HCT116 (cell line): ENCODE data around the gene RFX8. TPM values are rescaled to one million over a fixed set of nuclear protein-coding genes. Genes with fewer than 3 reads are reported as not detected.

Source experiments
- ATAC-seq: fragments of 200-7000 bp; cut with Tn5 transposase; 2 replicates; pipeline ENCODE4 v1.9.1; 2020; ENCODE audit warnings: mild to moderate bottlenecking, moderate library complexity
- BruUV-seq: library from RNA; stranded (reverse); fragments of 400-500 nt; replicated peaks from 2 replicates; lab custom pipeline; 2021; lab: Mats Ljungman, UMichigan
- CTCF ChIA-PET: fragments of 300-600 bp; sonication (Branson Sonifier 250); formaldehyde crosslinking; loops from one replicate; lab custom pipeline; 2021; ENCODE audit warnings: antibody characterized with exemption; lab: Charles Lee
- POLR2A ChIA-PET: fragments of 300-600, 350-600 bp; sonication (Branson Sonifier 250); formaldehyde crosslinking; loops from one replicate; lab custom pipeline; 2021; ENCODE audit warnings: antibody characterized with exemption; lab: Charles Lee
- RAD21 ChIA-PET, 2 experiments: fragments of 300-600 bp; sonication (Branson Sonifier 250); formaldehyde crosslinking; loops; one replicate each; lab custom pipeline; 2023; ENCODE audit warnings: low total read pairs in 2 of 2; ENCODE audit not compliant: uncharacterized antibody in 2 of 2, unreplicated experiment in 2 of 2, low non-redundant PET in 1 of 2; lab: Charles Lee
- DNase-seq: peaks from one replicate; pipeline ENCODE4 v3.0.0-alpha.2; 2010; ENCODE audit warnings: low read depth, low spot score
- H2AFZ ChIP-seq: fragments of 200-600 bp; shearing (Covaris generic), sonication (generic); 2 replicates; pipeline ENCODE4 v1.6.1; 2017; ENCODE audit warnings: low read depth, mixed run types, mixed read lengths, antibody characterized with exemption, low read length; ENCODE audit not compliant: poor library complexity, severe bottlenecking
- H3K27ac ChIP-seq: 2 replicates; pipeline ENCODE4 v1.5.1; 2012; ENCODE audit warnings: low read depth, low read length
- H3K27me3 ChIP-seq: fragments of 200-600 bp; sonication (generic); 2 replicates; pipeline ENCODE4 v1.6.1; 2016; ENCODE audit warnings: mixed run types, low read length, mixed read lengths; ENCODE audit not compliant: insufficient read depth
- H3K36me3 ChIP-seq, 2 experiments: fragments of 200-500 bp in 1 of 2; fragments of 200-600 bp in 1 of 2; sonication (Bioruptor generic) in 1 of 2; sonication (generic) in 1 of 2; 2 replicates each; pipeline versions ENCODE4 v1.5.1 to v1.6.1; 2014 to 2016; ENCODE audit warnings: low read length in 2 of 2, inconsistent platforms in 1 of 2, mixed read lengths in 1 of 2, mixed run types in 1 of 2; ENCODE audit not compliant: insufficient read depth in 2 of 2, control insufficient read depth in 1 of 2
- H3K4me1 ChIP-seq, 2 experiments: fragments of 200-600 bp in 1 of 2; sonication (generic) in 1 of 2; 2 replicates each; pipeline versions ENCODE4 v1.5.1 to v1.6.1; 2012 to 2017; ENCODE audit warnings: low read length in 2 of 2, inconsistent platforms in 1 of 2, mild to moderate bottlenecking in 1 of 2, mixed read lengths in 1 of 2, mixed run types in 1 of 2, moderate library complexity in 1 of 2; ENCODE audit not compliant: insufficient read depth in 2 of 2, control insufficient read depth in 1 of 2
- H3K4me2 ChIP-seq: fragments of 200-600 bp; sonication (generic); 2 replicates; pipeline ENCODE4 v1.6.1; 2017; ENCODE audit warnings: mixed run types, low read length, mixed read lengths
- H3K4me3 ChIP-seq, 2 experiments: fragments of 200-600 bp in 1 of 2; sonication (generic) in 1 of 2; replicated peaks in 1 of 2; 2 replicates each; pipeline ENCODE4 v1.5.1; 2011 to 2016; ENCODE audit warnings: low read length in 2 of 2, control low read depth in 1 of 2, low read depth in 1 of 2, mild to moderate bottlenecking in 1 of 2, mixed read lengths in 1 of 2, mixed run types in 1 of 2
- H3K79me2 ChIP-seq: fragments of 200-600 bp; sonication (generic); 2 replicates; pipeline ENCODE4 v1.6.1; 2017; ENCODE audit warnings: mild to moderate bottlenecking, mixed run types, low read length, moderate library complexity, mixed read lengths; ENCODE audit not compliant: insufficient read depth
- H3K9ac ChIP-seq: fragments of 200-600 bp; sonication (generic); 2 replicates; pipeline ENCODE4 v1.6.1; 2016; ENCODE audit warnings: low read length, mixed read lengths
- H3K9me2 ChIP-seq: fragments of 200-600 bp; sonication (generic), shearing (Covaris generic); 2 replicates; pipeline ENCODE4 v1.6.1; 2017; ENCODE audit warnings: mixed run types, mild to moderate bottlenecking, moderate library complexity; ENCODE audit not compliant: insufficient read depth
- H3K9me3 ChIP-seq, 2 experiments: fragments of 200-500 bp in 1 of 2; fragments of 200-600 bp in 1 of 2; sonication (Bioruptor generic) in 1 of 2; sonication (generic) in 1 of 2; 2 replicates each; pipeline ENCODE4 v1.6.1; 2014 to 2017; ENCODE audit warnings: low read length in 2 of 2, mixed read lengths in 2 of 2, inconsistent platforms in 1 of 2, low read depth in 1 of 2, mild to moderate bottlenecking in 1 of 2, mixed run types in 1 of 2, moderate library complexity in 1 of 2; ENCODE audit not compliant: control insufficient read depth in 1 of 2, insufficient read depth in 1 of 2
- H4K20me1 ChIP-seq: fragments of 200-600 bp; sonication (generic), shearing (Covaris generic); 2 replicates; pipeline ENCODE4 v1.6.1; 2017; ENCODE audit warnings: mixed run types, mild to moderate bottlenecking, moderate library complexity; ENCODE audit not compliant: insufficient read depth
- CEBPB ChIP-seq: IDR thresholded peaks from 2 replicates; pipeline ENCODE4 v1.6.1; 2012; ENCODE audit warnings: low read depth
- ELF1 ChIP-seq: IDR thresholded peaks from 2 replicates; pipeline ENCODE4 v1.6.1; 2012; ENCODE audit warnings: low read depth, borderline replicate concordance
- EZH2 ChIP-seq: fragments of 200-600 bp; sonication (generic); IDR thresholded peaks from 2 replicates; pipeline ENCODE4 v1.6.1; 2017; ENCODE audit warnings: antibody characterized with exemption, mixed run types
- EZH2phosphoT487 ChIP-seq: fragments of 200-600 bp; IDR thresholded peaks from 2 replicates; pipeline ENCODE4 v1.6.1; 2018; ENCODE audit warnings: antibody characterized with exemption, borderline replicate concordance
- FOSL1 ChIP-seq: IDR thresholded peaks from 2 replicates; pipeline ENCODE4 v1.6.1; 2012; ENCODE audit warnings: low read depth
- JUND ChIP-seq: IDR thresholded peaks from 2 replicates; pipeline ENCODE4 v1.6.1; 2012
- POLR2AphosphoS5 ChIP-seq: IDR thresholded peaks from 2 replicates; pipeline ENCODE4 v1.6.1; 2011; ENCODE audit warnings: mild to moderate bottlenecking, low read depth, low read length, moderate library complexity
- SIN3A ChIP-seq: IDR thresholded peaks from 2 replicates; pipeline ENCODE4 v1.6.1; 2012; ENCODE audit warnings: low read depth
- SRF ChIP-seq: IDR thresholded peaks from 2 replicates; pipeline ENCODE4 v1.6.1; 2012; ENCODE audit warnings: low read depth
- TCF7L2 ChIP-seq: IDR thresholded peaks from 2 replicates; pipeline ENCODE4 v1.7.0; 2011; ENCODE audit warnings: borderline replicate concordance, inconsistent platforms; ENCODE audit not compliant: insufficient read depth, insufficient read length; ENCODE audit errors: extremely low read depth
- YY1 ChIP-seq: IDR thresholded peaks from 2 replicates; pipeline ENCODE4 v1.6.1; 2011; ENCODE audit warnings: low read length, low read depth, moderate library complexity, mild to moderate bottlenecking; ENCODE audit not compliant: insufficient replicate concordance; ENCODE audit errors: extremely low read depth
- ZFX ChIP-seq: fragments of 450-650 bp; IDR thresholded peaks from 2 replicates; pipeline ENCODE4 v1.6.1; 2017
- ZNF274 ChIP-seq: fragments of 200-500 bp; sonication (Bioruptor generic); IDR thresholded peaks from 2 replicates; pipeline ENCODE4 v1.6.1; 2014; ENCODE audit warnings: mild to moderate bottlenecking, low read depth, low read length, inconsistent platforms
- intact Hi-C: fragments of 100-400 bp; cut with micrococcal nuclease; formaldehyde crosslinking; loops from 2 replicates; pipeline ENCODE4 v1.10.0; 2022
- total RNA-seq: library from RNA; stranded (reverse); gene quantifications from one replicate; pipeline ENCODE4 v1.2.1, GENCODE V29; 2021; ENCODE audit not compliant: unreplicated experiment
- TF ChIP-seq, protein P1 (sequence below): IDR thresholded peaks from 2 replicates; pipeline ENCODE4 v1.6.1; 2012
- TF ChIP-seq, protein P2 (sequence below): IDR thresholded peaks from 2 replicates; pipeline ENCODE4 v1.6.1; 2012; ENCODE audit warnings: low read depth
- TF ChIP-seq, protein P3 (sequence below), 3 experiments: fragments of 200-600 bp in 1 of 3; sonication (generic) in 1 of 3; IDR thresholded peaks in 2 of 3; conservative IDR thresholded peaks in 1 of 3; 2 replicates each; pipeline ENCODE4 v1.5.1; 2012 to 2017; ENCODE audit warnings: low read depth in 2 of 3, low read length in 2 of 3, antibody characterized with exemption in 1 of 3, borderline replicate concordance in 1 of 3, control low read depth in 1 of 3, mild to moderate bottlenecking in 1 of 3, mixed read lengths in 1 of 3, mixed run types in 1 of 3, moderate library complexity in 1 of 3; ENCODE audit not compliant: insufficient read depth in 1 of 3
- TF ChIP-seq, protein P4 (sequence below): IDR thresholded peaks from 2 replicates; pipeline ENCODE4 v1.6.1; 2011; ENCODE audit warnings: mild to moderate bottlenecking, low read length, moderate library complexity; ENCODE audit not compliant: insufficient replicate concordance; ENCODE audit errors: extremely low read depth
- TF ChIP-seq, protein P5 (sequence below): IDR thresholded peaks from 2 replicates; pipeline ENCODE4 v1.6.1; 2012

The RFX8 gene
- total RNA-seq, 1 experiment from 2014 or later, result not detected

DNA sequence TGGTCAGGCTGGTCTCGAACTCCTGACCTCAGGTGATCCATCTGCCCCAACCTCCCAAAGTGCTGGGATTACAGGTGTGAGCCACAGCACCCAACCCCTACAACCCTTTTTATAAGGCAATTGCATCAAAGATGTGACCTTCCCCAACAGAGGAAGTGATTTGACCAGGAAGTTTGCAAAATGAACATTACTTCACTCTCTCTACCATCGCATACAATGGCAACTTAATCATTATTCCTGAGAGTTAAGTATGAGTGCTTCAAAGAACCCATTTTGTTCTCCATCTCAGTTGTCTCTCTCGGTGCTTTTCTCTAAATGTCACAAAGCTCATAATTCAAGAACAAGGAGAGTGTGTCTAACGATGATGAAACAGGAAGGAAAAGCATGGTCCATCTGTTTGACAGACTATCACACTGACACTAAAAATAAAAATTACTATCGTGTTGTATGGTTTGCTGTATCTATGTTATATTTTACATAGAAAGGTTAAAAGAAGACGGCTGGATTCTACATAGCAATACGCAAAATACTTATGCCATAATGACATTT is 69.5 kb downstream of the RFX8 start:
- no peak overlapping the region for H3K4me2 ChIP-seq
- ChIA-PET RAD21 (no interaction called here), POLR2A (no interaction called here)
- no peaks in the 10 kb centered on the region for H3K9me3 ChIP-seq
- H3K27ac ChIP-seq, result no peak overlapping the region
- no peaks in the 10 kb centered on the region for H3K4me1 ChIP-seq
- H3K4me3 ChIP-seq, result no peak overlapping the region
- no peak overlapping the region for H2AFZ ChIP-seq
- H3K79me2 ChIP-seq, result no peaks in the 10 kb centered on the region
- no peaks in the 10 kb centered on the region for H3K9me2 ChIP-seq
- ATAC-seq (no peak), DNase-seq (no peak)
- BruUV-seq, result no TSS peak
- intact Hi-C loops, result no loop called here
- TF ChIP-seq EZH2 (no peak), FOSL1 (no peak), TCF7L2 (no peak), JUND (no peak), YY1 (no peak), ZFX (no peak), SIN3A (no peak), POLR2AphosphoS5 (no peak), ELF1 (no peak), EZH2phosphoT487 (no peak), ZNF274 (no peak), CEBPB (no peak), SRF (no peak)
- TF ChIP-seq, protein P1, sequence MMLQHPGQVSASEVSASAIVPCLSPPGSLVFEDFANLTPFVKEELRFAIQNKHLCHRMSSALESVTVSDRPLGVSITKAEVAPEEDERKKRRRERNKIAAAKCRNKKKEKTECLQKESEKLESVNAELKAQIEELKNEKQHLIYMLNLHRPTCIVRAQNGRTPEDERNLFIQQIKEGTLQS, result no peak
- TF ChIP-seq, protein P2, sequence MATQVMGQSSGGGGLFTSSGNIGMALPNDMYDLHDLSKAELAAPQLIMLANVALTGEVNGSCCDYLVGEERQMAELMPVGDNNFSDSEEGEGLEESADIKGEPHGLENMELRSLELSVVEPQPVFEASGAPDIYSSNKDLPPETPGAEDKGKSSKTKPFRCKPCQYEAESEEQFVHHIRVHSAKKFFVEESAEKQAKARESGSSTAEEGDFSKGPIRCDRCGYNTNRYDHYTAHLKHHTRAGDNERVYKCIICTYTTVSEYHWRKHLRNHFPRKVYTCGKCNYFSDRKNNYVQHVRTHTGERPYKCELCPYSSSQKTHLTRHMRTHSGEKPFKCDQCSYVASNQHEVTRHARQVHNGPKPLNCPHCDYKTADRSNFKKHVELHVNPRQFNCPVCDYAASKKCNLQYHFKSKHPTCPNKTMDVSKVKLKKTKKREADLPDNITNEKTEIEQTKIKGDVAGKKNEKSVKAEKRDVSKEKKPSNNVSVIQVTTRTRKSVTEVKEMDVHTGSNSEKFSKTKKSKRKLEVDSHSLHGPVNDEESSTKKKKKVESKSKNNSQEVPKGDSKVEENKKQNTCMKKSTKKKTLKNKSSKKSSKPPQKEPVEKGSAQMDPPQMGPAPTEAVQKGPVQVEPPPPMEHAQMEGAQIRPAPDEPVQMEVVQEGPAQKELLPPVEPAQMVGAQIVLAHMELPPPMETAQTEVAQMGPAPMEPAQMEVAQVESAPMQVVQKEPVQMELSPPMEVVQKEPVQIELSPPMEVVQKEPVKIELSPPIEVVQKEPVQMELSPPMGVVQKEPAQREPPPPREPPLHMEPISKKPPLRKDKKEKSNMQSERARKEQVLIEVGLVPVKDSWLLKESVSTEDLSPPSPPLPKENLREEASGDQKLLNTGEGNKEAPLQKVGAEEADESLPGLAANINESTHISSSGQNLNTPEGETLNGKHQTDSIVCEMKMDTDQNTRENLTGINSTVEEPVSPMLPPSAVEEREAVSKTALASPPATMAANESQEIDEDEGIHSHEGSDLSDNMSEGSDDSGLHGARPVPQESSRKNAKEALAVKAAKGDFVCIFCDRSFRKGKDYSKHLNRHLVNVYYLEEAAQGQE, result no peak
- TF ChIP-seq, protein P3, sequence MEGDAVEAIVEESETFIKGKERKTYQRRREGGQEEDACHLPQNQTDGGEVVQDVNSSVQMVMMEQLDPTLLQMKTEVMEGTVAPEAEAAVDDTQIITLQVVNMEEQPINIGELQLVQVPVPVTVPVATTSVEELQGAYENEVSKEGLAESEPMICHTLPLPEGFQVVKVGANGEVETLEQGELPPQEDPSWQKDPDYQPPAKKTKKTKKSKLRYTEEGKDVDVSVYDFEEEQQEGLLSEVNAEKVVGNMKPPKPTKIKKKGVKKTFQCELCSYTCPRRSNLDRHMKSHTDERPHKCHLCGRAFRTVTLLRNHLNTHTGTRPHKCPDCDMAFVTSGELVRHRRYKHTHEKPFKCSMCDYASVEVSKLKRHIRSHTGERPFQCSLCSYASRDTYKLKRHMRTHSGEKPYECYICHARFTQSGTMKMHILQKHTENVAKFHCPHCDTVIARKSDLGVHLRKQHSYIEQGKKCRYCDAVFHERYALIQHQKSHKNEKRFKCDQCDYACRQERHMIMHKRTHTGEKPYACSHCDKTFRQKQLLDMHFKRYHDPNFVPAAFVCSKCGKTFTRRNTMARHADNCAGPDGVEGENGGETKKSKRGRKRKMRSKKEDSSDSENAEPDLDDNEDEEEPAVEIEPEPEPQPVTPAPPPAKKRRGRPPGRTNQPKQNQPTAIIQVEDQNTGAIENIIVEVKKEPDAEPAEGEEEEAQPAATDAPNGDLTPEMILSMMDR (IDR thresholded peaks at IDR 0.05 in 2 of 3, conservative IDR thresholded peaks at IDR 0.05 in 1 of 3; ENCODE audit: borderline replicate concordance in 1 of 3, insufficient read depth in 1 of 3, low read depth in 2 of 3, low read length in 2 of 3), result no peak
- TF ChIP-seq, protein P4, sequence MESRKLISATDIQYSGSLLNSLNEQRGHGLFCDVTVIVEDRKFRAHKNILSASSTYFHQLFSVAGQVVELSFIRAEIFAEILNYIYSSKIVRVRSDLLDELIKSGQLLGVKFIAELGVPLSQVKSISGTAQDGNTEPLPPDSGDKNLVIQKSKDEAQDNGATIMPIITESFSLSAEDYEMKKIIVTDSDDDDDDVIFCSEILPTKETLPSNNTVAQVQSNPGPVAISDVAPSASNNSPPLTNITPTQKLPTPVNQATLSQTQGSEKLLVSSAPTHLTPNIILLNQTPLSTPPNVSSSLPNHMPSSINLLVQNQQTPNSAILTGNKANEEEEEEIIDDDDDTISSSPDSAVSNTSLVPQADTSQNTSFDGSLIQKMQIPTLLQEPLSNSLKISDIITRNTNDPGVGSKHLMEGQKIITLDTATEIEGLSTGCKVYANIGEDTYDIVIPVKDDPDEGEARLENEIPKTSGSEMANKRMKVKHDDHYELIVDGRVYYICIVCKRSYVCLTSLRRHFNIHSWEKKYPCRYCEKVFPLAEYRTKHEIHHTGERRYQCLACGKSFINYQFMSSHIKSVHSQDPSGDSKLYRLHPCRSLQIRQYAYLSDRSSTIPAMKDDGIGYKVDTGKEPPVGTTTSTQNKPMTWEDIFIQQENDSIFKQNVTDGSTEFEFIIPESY, result no peak
- TF ChIP-seq, protein P5, sequence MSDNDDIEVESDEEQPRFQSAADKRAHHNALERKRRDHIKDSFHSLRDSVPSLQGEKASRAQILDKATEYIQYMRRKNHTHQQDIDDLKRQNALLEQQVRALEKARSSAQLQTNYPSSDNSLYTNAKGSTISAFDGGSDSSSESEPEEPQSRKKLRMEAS, result no peak
- TF ChIP-seq, all 23 proteins: peak for 0
- H4K20me1 ChIP-seq, result no peaks in the 10 kb centered on the region
- no peak overlapping the region for H3K9ac ChIP-seq
- CTCF ChIA-PET, result interaction anchor here (0.6 kb wide), 1 partner anchor 14 kb away, joined by 3 read pairs; no protein-coding TSS in a partner anchor
- no peaks in the 10 kb centered on the region for H3K36me3 ChIP-seq
- H3K27me3 ChIP-seq, result no peaks in the 10 kb centered on the region
